Measurements from ENCODE around the gene KLB.
"Not testable (repeated sequence)": the region's sequence is repeated elsewhere in the genome, so short reads cannot be mapped to it uniquely, and the experiment has no call there.

Gene KLB

DNA sequence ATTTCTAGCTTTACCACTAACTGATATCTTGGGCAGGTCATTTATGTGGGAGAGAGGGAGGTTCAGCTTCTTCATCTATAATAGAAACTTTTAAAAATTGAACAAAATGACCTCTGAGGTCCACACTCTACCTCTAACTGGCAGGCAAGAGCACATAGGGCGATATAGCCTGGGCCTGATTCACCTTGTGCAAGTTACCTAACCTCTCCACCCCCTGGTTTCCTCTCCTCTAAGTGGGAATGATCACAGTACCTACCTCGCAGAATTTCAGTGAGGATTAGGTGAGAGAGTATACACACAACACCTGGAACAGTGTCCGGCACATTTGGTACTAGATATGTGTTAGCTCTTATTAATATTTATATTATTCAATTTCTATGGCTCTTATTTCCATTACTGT, 15.5 kb downstream of the KLB start:
- Histone ChIP-seq H3K27me3 (ENCODE audit: control insufficient read depth in 2 of 2, insufficient read depth in 2 of 2, low read length in 2 of 2) (no peaks in the 10 kb centered on the region), H3K9ac (ENCODE audit: low read depth in 1 of 2, low read length in 2 of 2) (no peak overlapping the region), H3K4me1 (ENCODE audit: control insufficient read depth in 2 of 2, insufficient read depth in 2 of 2, low read length in 2 of 2) (no peaks in the 10 kb centered on the region), H3K9me3 (ENCODE audit: control insufficient read depth in 2 of 2, low read length in 2 of 2) (no peaks in the 10 kb centered on the region), H3K4me3 (ENCODE audit: low read length in 2 of 2) (no peak overlapping the region), H3K36me3 (ENCODE audit: control insufficient read depth in 2 of 2, insufficient read depth in 2 of 2, low read length in 2 of 2) (no peaks in the 10 kb centered on the region), H3K27ac (ENCODE audit: low read depth in 2 of 2, low read length in 2 of 2) (no peak overlapping the region)

DNA sequence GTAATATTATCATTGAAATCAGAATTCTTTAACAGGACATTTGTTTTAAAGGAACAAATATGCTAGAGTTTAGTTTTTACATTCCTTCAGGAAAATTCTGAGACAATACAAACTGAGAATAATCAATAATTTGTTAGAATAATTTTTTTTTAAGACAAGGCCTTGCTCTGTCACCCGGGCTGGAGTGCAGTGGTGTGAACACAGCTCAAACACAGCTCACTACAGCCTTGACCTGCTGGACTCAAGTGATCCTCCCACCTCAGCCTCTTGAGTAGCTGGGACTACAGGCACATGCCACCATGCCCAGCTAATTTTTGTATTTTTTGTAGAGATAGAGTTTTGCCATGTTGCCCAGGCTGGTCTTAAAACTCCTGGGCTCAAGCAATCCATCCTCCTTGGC, 18.6 kb downstream of the KLB start:
- H3K36me3 ChIP-seq (ENCODE audit: control insufficient read depth in 2 of 2, insufficient read depth in 2 of 2, low read length in 2 of 2); H3K9ac ChIP-seq (ENCODE audit: low read depth in 1 of 2, low read length in 2 of 2); H3K27ac ChIP-seq (ENCODE audit: low read depth in 2 of 2, low read length in 2 of 2); H3K9me3 ChIP-seq (ENCODE audit: control insufficient read depth in 2 of 2, low read length in 2 of 2); H3K4me1 ChIP-seq (ENCODE audit: control insufficient read depth in 2 of 2, insufficient read depth in 2 of 2, low read length in 2 of 2); H3K27me3 ChIP-seq (ENCODE audit: control insufficient read depth in 2 of 2, insufficient read depth in 2 of 2, low read length in 2 of 2); H3K4me3 ChIP-seq (ENCODE audit: low read length in 2 of 2): not testable (repeated sequence)

DNA sequence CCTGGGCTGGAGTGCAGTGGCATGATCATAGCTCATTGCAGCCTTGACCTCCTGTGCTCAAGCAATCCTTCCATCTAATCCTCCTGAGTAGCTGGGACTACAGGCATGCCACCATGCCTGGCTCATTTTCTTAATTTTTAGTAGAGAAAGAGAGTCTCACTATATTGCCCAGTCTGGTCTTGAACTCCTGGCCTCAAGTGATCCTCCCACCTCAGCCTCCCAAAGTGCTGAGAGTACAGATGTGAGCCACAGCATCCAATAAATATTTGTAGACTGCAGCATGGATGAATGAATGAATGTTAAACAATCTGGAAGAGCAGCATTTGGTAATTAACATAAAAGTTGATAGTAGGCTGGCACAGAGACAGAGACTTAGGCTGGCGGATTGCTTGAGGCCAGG, 20.0 kb downstream of the KLB start:
- Histone ChIP-seq H3K4me1 (ENCODE audit: control insufficient read depth in 2 of 2, insufficient read depth in 2 of 2, low read length in 2 of 2) (no peaks in the 10 kb centered on the region), H3K36me3 (ENCODE audit: control insufficient read depth in 2 of 2, insufficient read depth in 2 of 2, low read length in 2 of 2) (no peaks in the 10 kb centered on the region), H3K27ac (ENCODE audit: low read depth in 2 of 2, low read length in 2 of 2) (no peak overlapping the region), H3K9ac (ENCODE audit: low read depth in 1 of 2, low read length in 2 of 2) (no peak overlapping the region), H3K9me3 (ENCODE audit: control insufficient read depth in 2 of 2, low read length in 2 of 2) (no peaks in the 10 kb centered on the region), H3K4me3 (ENCODE audit: low read length in 2 of 2) (no peak overlapping the region), H3K27me3 (ENCODE audit: control insufficient read depth in 2 of 2, insufficient read depth in 2 of 2, low read length in 2 of 2) (no peaks in the 10 kb centered on the region)

- Histone ChIP-seq H3K9me3 (ENCODE audit: control insufficient read depth in 2 of 2, low read length in 2 of 2) (no peaks in the 10 kb centered on the region), H3K27ac (ENCODE audit: low read depth in 2 of 2, low read length in 2 of 2) (no peak overlapping the region), H3K4me3 (ENCODE audit: low read length in 2 of 2) (no peak overlapping the region), H3K27me3 (ENCODE audit: control insufficient read depth in 2 of 2, insufficient read depth in 2 of 2, low read length in 2 of 2) (no peaks in the 10 kb centered on the region), H3K36me3 (ENCODE audit: control insufficient read depth in 2 of 2, insufficient read depth in 2 of 2, low read length in 2 of 2) (no peaks in the 10 kb centered on the region), H3K9ac (ENCODE audit: low read depth in 1 of 2, low read length in 2 of 2) (no peak overlapping the region), H3K4me1 (ENCODE audit: control insufficient read depth in 2 of 2, insufficient read depth in 2 of 2, low read length in 2 of 2) (no peaks in the 10 kb centered on the region)
Measured at GRCh38 chr4:39427520-39428114, 20.9 kb downstream of the KLB start.

GRCh38 chr4:39429476-39430334, 23.0 kb downstream of the KLB start:
- no peaks in the 10 kb centered on the region for H3K9me3 ChIP-seq (ENCODE audit: control insufficient read depth in 2 of 2, low read length in 2 of 2)

GRCh38 chr4:39433878-39434492, 27.3 kb downstream of the KLB start:
- Histone ChIP-seq H3K4me1 (ENCODE audit: control insufficient read depth in 2 of 2, insufficient read depth in 2 of 2, low read length in 2 of 2) (no peaks in the 10 kb centered on the region), H3K4me3 (ENCODE audit: low read length in 2 of 2) (no peak overlapping the region)

More at GRCh38 chr4:39429476-39430334, 23.0 kb downstream of the KLB start:
- H3K36me3 ChIP-seq (ENCODE audit: control insufficient read depth in 2 of 2, insufficient read depth in 2 of 2, low read length in 2 of 2): no peaks in the 10 kb centered on the region
- H3K4me3 ChIP-seq (ENCODE audit: low read length in 2 of 2): no peak overlapping the region
- H3K4me1 ChIP-seq (ENCODE audit: control insufficient read depth in 2 of 2, insufficient read depth in 2 of 2, low read length in 2 of 2): no peaks in the 10 kb centered on the region
- no peak overlapping the region for H3K27ac ChIP-seq (ENCODE audit: low read depth in 2 of 2, low read length in 2 of 2)
- no peaks in the 10 kb centered on the region for H3K27me3 ChIP-seq (ENCODE audit: control insufficient read depth in 2 of 2, insufficient read depth in 2 of 2, low read length in 2 of 2)
- H3K9ac ChIP-seq (ENCODE audit: low read depth in 1 of 2, low read length in 2 of 2): no peak overlapping the region

DNA sequence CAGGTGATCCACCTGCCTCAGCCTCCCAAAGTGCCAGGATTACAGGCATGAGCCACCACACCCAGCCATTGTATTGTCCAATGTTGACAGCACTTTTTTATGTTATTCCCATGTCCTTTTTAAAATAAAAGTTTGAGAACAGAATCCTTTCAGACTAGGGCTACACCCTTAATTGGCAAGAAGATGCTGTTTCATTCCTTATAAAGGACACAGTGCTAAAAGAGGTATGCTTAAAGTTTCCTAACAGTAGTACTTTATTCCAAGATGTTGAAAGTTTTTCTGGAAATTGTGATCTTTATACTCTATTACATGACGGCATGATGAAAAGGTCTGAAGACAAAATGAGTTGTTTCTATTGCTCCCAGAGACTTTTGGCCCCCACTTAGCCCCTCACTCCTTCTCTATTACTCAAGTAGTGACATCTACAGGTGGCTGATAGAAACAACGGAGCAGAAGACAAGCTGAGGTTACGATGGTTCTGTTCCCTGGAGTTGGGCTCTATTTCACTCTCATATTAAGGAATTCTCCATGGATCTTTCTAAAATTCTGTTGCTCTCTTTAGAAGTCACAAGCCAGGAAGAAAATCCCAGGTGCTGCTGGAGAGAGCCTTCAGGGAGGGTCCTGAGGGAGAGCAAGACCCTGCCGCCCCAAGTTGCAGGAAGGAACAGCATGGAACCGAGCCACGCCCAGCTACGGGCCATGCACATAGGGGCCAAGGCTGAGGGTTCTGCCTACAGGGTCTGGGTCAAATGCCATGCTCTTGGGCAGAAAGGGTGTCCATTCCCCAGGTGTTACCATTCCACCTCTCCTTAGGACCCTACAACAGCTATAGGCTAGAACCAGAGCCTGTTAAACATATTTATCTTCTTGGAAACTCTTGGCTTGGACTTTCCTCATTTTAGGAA, 29.2 kb downstream of the KLB start:
- H3K9me3 ChIP-seq (ENCODE audit: control insufficient read depth in 2 of 2, low read length in 2 of 2): no peaks in the 10 kb centered on the region
- H3K27me3 ChIP-seq (ENCODE audit: control insufficient read depth in 2 of 2, insufficient read depth in 2 of 2, low read length in 2 of 2): no peaks in the 10 kb centered on the region
- H3K27ac ChIP-seq (ENCODE audit: low read depth in 2 of 2, low read length in 2 of 2): no peak overlapping the region
- no peak overlapping the region for H3K4me3 ChIP-seq (ENCODE audit: low read length in 2 of 2)
- no peak overlapping the region for H3K9ac ChIP-seq (ENCODE audit: low read depth in 1 of 2, low read length in 2 of 2)
- H3K4me1 ChIP-seq (ENCODE audit: control insufficient read depth in 2 of 2, insufficient read depth in 2 of 2, low read length in 2 of 2): no peaks in the 10 kb centered on the region
- H3K36me3 ChIP-seq (ENCODE audit: control insufficient read depth in 2 of 2, insufficient read depth in 2 of 2, low read length in 2 of 2): no peaks in the 10 kb centered on the region

More at GRCh38 chr4:39433878-39434492, 27.3 kb downstream of the KLB start:
- Histone ChIP-seq H3K27me3 (ENCODE audit: control insufficient read depth in 2 of 2, insufficient read depth in 2 of 2, low read length in 2 of 2) (no peaks in the 10 kb centered on the region), H3K27ac (ENCODE audit: low read depth in 2 of 2, low read length in 2 of 2) (no peak overlapping the region), H3K9me3 (ENCODE audit: control insufficient read depth in 2 of 2, low read length in 2 of 2) (no peaks in the 10 kb centered on the region), H3K9ac (ENCODE audit: low read depth in 1 of 2, low read length in 2 of 2) (no peak overlapping the region), H3K36me3 (ENCODE audit: control insufficient read depth in 2 of 2, insufficient read depth in 2 of 2, low read length in 2 of 2) (no peaks in the 10 kb centered on the region)

- Histone ChIP-seq H3K27ac (ENCODE audit: low read depth in 2 of 2, low read length in 2 of 2) (no peak overlapping the region), H3K27me3 (ENCODE audit: control insufficient read depth in 2 of 2, insufficient read depth in 2 of 2, low read length in 2 of 2) (no peaks in the 10 kb centered on the region), H3K4me1 (ENCODE audit: control insufficient read depth in 2 of 2, insufficient read depth in 2 of 2, low read length in 2 of 2) (peaks cover 0 to 4% of the 10 kb centered on the region in 2 donors), H3K9ac (ENCODE audit: low read depth in 1 of 2, low read length in 2 of 2) (no peak overlapping the region), H3K9me3 (ENCODE audit: control insufficient read depth in 2 of 2, low read length in 2 of 2) (no peaks in the 10 kb centered on the region), H3K36me3 (ENCODE audit: control insufficient read depth in 2 of 2, insufficient read depth in 2 of 2, low read length in 2 of 2) (no peaks in the 10 kb centered on the region), H3K4me3 (ENCODE audit: low read length in 2 of 2) (no peak overlapping the region)
Measured at GRCh38 chr4:39441593-39441992, 34.9 kb downstream of the KLB start.

DNA sequence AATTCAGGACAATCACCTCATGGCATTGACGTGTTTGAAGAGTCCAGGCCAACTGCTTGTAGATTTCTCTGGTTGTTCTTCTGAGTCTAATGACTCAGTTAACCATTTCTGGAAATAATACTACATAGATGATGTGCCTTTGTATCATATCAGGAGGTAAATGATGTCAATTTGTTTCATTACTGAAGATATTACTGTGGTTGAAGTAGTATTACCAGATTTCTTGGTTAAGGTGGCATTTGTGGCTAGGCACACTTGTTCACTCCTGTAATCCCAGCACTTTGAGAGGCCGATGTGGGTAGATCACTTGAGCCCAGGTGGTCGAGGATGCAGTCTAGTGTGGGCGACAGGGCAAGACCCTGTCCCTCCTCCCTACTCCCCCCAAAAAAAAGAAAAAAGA, 36.3 kb downstream of the KLB start:
- H3K4me3 ChIP-seq (ENCODE audit: low read length in 2 of 2): no peak overlapping the region
- H3K9ac ChIP-seq (ENCODE audit: low read depth in 1 of 2, low read length in 2 of 2): no peak overlapping the region
- peaks cover 9 to 13% of the 10 kb centered on the region in 2 donors for H3K4me1 ChIP-seq (ENCODE audit: control insufficient read depth in 2 of 2, insufficient read depth in 2 of 2, low read length in 2 of 2)
- H3K36me3 ChIP-seq (ENCODE audit: control insufficient read depth in 2 of 2, insufficient read depth in 2 of 2, low read length in 2 of 2): no peaks in the 10 kb centered on the region
- H3K9me3 ChIP-seq (ENCODE audit: control insufficient read depth in 2 of 2, low read length in 2 of 2): no peaks in the 10 kb centered on the region
- H3K27ac ChIP-seq (ENCODE audit: low read depth in 2 of 2, low read length in 2 of 2): no peak overlapping the region
- no peaks in the 10 kb centered on the region for H3K27me3 ChIP-seq (ENCODE audit: control insufficient read depth in 2 of 2, insufficient read depth in 2 of 2, low read length in 2 of 2)
